ENCODE data around the gene LRRK1.
"Not testable (repeated sequence)": the region's sequence is repeated elsewhere in the genome, so short reads cannot be mapped to it uniquely, and the experiment has no call there.

Gene LRRK1

DNA sequence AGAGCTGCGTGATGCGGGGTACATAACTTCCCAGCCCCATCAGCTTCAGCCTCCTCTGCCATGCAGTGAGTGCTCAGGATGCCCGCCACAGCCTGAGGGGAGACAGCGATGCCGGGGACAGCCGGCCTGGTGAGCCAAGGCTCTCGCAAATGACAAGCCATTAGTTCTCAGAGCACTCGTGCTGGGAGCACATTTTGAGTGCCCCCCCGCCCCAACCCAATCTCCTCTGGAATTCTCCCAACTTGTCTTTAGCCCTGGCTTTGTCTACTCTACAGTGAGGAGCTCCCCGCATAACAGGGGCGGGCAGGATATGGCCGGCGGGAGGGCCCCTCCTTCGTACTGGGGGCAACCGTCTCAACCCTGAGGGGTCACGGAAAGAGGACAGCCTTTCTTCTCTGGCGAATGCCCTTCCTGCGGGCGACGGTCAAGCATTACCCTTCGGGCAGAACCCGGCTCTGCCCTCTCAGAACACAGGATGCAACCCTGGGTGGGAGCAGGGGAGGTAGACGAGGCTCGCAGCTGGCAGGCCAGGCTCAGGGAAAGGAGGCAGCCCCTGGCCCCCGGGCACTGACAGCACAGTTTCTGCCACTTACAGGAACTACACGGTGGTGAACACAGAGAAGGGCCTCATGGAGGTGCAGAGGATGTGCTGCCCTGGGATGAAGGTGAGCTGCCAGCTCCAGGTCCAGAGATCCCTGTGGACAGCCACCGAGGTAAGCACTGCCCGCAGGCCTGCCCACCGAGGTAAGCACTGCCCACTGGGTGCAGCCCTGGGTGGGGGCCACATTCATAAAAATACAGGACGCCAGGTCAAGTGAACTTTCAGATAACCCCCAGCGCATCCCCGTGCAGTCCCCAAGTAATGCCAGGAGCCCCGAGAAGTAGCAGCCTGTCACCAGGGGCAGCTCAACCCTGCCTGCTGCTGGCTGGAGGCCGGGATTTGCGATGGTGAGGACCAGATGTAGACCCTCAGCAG is 141.7 kb downstream of the LRRK1 start:
- no peak for DNase-seq

DNA sequence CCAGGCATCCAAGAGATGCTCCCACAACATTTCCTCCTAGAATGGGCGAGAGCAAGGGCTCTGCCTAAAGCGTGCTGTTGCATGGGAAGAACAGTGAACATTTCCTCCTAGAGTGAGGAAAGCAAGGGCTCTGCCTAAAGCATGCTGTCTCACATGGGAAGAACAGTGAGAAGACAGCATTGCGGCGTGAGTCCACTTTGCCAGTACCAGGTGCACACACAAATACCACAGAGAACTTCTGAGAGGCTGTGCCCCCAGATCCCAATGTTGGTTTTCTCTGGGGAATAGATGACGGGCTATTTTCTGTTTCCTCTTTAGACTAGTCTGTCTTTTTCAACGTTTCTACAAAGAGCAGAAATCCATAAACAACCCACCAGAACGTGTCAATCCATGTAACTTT is 142.9 kb downstream of the LRRK1 start:
- DNase-seq: no peak

DNA sequence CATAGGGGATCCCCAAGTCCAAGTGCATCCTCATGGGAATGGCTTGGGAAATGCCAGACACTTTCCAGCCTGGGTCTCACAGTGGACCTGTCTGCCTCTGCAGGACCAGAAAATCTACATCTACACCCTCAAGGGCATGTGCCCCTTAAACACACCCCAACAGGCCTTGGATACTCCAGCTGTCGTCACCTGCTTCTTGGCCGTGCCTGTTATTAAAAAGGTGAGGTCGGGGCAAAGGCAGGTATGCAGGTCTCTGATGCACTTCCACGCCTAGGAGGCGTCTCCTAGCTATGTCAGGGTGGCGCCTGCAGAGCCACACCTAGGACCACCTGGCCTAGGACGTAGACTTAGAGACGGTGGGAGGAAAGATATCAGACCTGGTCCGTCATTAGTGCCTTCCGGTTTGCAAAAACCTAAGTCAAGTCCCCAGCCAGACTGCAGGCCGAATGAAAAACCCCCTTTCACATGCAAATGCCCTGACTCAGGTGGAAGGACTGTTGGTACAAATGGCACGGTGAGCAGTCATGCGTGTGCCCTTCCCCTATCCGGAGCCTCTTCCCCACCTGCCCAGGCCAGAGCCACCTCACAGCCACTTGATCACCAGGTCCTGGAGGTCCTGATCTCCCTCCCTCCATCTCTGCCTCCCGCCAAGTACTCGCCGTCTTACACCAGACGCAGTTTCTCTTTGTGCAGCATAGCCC is 143.5 kb downstream of the LRRK1 start:
- no peak for DNase-seq

DNA sequence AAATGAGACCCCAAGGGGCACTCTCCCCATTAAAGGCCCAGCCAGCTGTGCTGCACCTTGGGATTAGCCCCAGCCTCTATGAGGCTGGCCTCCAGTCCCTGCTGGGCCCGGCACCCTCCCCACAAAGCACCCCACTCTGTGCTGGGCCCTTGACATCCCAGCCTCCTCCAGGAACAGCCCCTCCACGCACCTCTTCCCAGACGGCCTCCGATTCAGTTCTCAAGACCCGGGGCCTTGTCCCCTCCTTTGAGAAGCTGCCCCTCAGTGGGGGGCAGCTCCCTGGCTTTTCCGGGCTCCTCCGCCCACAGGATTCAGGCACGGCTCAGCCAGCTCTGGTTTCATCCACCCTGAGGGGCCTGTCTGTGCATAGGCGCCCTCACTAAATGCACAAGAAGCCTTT is 144.1 kb downstream of the LRRK1 start:
- DNase-seq: no peak

DNA sequence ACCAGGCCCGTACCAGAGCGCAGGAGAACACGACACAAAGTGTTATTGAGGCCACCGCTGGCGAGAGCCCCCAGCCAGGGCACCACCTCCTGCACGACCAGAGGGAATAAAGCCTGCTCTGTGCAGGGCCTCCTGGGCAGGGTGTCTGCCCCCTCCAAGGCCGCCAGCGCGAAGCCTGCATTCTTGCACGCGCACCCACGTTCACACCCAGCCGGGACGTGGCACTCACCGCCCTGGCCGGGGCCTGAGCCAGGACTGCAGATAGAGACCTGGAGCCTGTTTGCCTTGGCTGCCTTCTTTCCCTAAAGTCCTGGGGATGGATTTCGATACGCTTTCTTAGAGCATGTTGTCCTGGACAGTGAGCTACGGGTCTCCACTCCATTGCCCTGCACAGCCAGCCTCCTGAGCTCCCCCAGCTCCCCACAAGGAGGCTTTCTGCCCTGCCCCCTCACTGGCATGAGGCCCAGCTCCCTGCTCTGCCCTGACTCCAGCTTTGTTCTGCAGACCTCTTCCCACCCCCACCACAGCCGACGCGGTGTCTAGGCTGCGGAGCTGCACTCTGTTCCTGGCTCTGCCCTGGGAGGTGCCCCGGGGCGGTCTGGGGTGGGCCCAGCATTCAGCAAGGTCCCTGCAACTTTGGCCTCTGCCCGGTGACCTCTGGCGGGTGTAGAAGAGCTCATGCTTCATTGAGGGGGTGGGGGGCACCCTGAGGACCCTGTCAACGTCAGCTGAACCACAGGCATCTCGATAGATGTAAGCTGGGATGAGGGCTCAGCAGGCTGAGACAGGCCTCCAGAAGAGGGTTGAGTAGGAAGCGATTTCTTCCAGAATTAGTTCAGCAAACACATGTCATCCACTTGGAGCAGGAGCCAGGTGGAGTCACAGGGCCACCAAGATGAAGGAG is 145.0 kb downstream of the LRRK1 start:
- no peak for DNase-seq

DNA sequence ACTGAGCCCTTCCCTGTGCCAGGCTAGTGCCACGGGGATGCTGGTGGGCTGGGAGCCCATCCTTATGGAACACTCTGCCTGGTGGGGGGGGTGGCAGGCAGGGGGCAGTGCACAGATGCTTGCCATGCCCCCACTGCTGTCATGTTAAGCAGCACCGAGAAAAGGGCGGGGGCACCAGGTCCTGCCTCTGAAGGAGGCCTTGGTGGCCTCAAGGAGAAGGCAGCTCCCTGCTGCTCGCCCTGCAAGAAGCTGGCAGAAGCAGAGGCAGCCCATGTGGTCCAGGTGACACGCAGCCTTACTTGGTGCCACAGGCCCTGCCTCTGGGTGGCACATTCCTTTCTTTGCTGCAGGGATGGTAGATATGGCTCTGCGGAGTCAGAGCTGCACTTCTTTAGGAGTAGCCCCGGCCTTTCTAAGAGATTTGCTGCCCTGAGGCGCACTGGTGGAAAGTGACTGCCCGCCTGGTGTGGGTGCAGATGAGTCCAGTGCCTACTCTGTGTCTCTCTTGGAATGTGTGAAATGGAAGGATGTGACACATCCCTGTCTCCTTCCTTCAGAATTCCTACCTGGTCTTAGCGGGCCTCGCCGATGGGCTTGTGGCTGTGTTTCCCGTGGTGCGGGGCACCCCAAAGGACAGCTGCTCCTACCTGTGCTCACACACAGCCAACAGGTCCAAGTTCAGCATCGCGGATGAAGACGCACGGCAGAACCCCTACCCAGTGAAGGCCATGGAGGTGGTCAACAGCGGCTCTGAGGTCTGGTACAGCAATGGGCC is 145.8 kb downstream of the LRRK1 start:
- no peak for DNase-seq

DNA sequence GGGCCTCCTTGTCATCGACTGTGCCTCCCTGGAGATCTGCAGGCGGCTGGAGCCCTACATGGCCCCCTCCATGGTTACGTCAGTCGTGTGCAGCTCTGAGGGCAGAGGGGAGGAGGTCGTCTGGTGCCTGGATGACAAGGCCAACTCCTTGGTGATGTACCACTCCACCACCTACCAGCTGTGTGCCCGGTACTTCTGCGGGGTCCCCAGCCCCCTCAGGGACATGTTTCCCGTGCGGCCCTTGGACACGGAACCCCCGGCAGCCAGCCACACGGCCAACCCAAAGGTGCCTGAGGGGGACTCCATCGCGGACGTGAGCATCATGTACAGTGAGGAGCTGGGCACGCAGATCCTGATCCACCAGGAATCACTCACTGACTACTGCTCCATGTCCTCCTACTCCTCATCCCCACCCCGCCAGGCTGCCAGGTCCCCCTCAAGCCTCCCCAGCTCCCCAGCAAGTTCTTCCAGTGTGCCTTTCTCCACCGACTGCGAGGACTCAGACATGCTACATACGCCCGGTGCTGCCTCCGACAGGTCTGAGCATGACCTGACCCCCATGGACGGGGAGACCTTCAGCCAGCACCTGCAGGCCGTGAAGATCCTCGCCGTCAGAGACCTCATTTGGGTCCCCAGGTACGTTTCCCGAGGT is 146.5 kb downstream of the LRRK1 start:
- no peak for DNase-seq

DNA sequence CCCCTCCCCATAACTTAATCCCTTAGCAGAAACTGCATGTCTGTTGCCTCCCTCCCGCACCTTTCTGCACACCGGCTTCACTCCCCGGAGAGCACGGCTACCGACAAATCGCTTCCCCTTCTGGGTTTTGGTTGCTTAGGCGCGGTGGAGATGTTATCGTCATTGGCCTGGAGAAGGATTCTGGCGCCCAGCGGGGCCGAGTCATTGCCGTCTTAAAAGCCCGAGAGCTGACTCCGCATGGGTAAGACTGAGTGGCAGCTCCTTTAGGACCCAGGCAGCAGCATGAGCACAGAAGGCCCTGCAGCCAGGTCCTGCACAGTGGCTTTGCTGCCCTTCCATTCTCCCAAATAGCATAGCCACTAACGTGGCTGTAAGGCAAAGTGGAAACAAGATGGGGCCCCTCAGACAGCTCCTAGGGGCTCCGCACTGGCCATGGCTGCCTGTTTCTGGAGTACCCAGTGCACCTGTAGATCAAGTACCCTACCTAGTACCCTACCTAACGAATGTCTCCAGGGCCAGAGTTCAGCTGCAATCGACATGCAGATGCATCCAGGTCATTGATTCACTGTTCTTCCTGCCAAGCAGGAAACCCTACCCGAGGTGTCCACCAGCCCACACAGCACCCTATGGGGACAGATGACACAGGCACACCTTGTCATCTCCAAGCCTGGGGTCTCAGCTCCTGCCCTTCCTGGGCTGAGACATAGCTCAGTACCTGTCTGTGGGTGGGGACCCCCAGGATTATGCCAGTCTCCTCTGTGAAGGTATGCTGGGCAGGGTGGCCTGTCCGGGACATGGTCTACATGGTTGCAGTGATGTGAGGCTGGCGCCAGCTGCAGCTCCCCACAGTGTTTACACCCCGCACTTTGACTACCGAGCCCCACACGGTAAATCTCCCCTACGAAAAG is 147.6 kb downstream of the LRRK1 start:
- DNase-seq: no peak

DNA sequence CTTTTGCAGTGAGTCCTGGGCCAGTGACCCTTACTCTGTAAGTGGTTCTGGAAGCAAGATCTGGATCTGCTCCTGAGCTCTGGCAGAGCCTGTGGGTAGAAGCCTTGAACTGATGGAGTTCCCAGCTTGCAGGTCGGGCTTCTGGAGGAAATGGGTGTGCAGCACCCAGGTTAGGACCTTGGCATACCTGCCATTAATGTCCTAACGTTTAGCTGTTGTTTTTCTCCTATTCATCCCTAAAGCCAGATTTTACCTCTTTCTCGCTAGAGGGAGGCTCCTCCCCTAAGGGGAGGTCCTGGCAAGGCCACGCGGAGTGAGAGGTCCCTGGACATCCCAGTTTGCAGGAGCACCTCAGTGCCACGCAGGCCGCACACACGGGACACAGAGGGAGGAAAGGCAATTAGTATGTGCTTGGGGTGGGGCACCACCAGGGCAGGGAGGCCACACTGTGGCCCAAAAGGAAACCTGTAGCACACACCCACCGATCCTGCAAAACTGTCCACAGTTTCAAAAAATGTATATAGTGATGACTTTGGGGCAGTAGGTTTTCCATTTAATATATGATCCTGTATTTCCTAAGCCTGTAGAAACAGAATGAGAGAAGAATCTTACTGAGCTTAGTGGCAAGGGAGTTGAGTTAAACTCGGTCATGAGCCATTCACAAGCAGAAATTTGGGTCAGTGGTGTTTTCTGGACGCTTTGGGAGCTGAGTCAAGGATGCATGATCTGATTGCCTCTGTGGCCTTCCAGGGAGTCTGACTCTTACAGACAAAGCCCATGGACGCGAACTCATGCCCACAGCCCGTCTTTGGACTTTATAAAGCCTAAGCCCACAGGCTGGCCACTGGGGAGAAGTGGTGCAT is 148.7 kb downstream of the LRRK1 start:
- DNase-seq: no peak

DNA sequence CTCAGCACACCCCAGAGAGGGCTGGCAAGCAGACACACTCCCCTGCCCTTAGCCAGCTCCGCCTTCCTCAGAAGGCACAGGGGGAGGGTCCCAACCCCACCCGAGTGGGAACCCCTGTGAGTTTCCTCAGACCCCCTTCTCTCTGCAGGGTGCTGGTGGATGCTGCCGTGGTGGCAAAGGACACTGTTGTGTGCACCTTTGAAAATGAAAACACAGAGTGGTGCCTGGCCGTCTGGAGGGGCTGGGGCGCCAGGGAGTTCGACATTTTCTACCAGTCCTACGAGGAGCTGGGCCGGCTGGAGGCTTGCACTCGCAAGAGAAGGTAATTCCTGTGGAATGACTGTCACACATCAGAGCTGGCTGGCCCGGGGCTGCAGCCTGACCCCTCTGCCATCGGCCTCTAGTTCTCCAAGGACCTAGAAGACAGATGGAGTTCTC is 149.4 kb downstream of the LRRK1 start:
- no peak for DNase-seq

DNA sequence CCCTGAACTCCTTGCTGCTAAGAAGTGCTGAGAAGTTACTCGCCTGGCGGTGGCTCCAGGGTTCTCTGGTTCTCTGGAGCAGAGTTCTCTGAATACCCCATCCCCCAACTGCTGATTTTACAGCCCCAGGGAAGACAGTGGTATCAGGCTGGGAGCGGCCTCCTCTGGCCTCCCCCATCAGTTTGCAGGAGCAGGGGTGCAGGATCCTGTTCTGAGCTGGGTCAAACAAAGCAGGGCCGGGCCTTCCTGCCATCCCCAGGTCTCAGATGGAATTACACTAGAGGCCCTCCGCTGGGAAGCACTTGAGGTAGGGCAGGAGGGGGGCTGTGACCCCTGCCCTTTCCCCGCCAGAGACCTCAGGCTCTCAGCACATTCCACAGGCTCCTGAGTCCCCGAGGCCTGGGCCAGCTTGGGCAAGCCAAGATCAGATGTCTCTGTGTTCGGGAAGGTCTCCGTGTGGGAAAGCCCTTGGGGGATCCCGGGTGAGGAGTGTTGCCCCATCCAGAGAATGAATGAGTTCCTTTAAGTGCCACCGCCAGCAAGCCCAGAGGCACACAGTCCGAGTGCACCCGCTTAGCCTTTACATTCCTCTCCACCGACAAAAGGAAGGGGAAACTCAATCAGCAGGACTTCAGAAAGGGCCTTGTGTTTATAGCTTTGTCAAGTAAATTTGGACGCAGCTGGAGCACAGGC is 149.9 kb downstream of the LRRK1 start:
- no peak for DNase-seq

DNA sequence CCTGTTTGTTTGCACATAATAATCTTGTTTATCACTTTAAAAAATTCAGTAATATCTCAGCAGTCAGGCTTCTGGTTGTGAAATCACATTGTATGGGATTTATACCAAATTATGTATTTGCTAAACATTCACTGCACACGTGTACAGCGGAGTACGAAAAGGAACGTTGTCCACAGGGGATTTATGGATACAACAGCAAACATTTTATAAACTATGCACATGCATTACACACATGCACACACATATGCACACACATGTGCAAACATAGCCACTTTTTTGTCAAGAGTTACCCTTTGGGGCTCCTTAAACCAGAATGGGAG is 150.5 kb downstream of the LRRK1 start:
- no peak for DNase-seq

DNA sequence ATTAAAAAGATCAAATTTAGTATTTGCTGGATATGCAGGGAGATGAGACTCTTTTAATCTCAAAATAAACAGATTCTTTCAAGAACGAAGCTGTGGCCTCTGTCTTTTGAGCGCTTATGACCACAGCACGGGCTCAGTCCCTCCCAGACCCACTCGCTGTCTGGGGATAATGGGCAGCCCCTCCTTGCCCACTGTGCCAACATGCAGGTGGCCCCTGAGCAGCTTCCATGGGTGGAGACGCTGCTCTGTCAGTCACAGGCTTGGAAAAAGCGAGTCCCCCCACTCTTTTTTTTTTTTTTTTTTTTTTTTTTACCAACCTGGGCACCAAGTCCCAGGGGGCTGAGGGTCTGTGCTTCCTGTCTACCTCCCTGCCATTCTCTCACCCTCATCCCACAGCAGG is 150.9 kb downstream of the LRRK1 start:
- DNase-seq: no peak

DNA sequence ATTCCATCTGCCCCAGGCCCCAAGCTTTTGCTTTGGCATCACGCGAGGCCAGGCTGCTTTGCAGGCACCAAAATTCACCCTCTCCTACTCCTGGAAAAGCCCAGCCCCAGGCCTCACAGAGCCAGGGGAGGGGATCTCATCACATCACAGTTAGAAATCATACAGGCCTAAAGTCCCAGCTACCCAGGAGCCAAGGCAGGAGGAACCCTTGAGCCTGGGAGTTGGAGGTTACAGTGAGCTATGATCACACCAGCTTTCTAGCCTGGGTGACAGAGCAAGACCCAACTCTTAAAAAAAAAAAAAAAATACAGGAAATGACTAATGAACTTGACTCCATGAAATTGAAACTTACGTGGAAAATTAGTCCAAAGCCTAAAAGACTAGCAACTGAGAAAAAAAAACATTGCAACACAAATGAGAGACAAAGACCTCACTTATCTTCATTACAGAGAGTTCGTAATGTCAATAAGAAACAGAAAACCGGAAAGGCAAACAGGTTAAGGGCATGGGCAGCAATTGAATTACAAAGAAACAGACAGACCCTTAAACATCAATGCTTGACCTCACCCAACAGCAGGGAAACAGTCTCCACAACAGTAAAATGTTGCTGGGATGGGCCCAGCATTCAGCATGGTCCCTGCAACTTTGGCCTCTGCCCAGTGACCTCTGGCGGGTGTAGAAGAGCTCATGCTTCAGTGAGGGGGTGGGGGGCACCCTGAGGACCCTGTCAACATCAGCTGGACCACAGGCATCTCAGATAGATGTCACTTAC is 151.5 kb downstream of the LRRK1 start:
- no peak for DNase-seq

DNA sequence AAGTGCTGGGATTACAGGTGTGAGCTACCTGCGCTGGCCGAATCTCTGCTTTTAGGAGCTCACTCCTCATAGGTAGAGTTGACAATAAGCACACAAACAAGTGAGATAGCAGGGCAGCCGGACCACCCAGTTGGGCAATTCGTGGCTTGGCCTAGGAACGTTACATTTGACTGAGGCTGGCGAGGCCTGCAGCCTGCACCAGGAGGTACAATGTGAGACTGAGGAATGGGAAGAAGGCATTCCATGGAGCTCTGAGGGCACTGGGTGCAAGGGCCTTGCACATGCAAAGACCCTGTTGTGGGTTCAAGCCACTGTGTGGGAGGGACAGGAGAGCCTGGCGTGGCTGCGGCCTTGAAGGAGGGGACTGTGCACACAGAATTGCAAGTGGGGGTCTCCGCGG is 152.5 kb downstream of the LRRK1 start:
- DNase-seq: no peak

DNA sequence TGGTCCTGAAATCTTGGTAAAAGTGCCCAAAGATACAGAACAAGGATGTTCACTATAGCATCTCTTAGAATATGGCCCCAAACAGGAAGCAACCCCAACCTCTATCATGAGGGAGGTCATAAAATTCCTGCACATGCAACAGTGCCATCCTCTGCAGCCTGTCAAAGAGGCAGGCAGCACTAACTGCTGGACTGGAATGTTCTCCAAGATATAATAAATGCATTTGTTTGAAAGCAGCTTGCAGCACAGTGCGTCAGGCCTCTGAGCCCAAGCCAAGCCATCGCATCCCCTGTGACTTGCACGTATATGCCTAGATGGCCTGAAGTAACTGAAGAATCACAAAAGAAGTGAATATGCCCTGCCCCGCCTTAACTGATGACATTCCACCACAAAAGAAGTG is 153.1 kb downstream of the LRRK1 start:
- DNase-seq: not testable (repeated sequence)

DNA sequence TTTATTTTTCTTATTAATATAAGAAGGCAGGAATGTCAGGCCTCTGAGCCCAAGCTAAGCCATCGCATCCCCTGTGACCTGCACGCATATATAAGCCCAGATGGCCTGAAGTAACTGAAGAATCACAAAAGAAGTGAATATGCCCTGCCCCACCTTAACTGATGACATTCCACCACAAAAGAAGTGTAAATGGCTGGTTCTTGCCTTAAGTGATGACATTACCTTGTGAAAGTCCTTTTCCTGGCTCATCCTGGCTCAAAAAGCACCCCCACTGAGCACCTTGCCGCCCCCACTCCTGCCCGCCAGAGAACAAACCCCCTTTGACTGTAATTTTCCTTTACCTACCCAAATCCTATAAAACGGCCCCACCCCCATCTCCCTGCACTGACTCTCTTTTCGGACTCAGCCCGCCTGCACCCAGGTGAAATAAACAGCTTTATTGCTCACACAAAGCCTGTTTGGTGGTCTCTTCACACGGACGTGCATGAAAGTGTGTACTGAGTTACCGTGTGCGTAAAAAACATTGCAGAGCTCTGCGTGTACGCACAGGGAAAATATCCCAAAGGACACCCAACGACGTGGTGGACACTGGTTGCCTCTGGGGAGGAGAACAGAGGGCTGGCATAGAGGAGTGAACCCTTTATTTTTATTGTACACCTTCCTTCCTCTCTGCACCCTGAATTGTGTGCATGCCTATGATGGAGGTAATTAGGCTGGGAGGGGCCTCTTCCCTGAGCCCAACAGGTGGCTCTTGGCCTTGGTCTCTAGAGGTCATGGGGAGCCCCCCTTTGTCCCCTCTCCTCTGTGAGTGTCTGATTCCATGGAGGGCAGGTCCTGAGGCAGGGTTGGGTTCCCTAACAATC is 158.9 kb downstream of the LRRK1 start:
- not testable (repeated sequence) for DNase-seq

All from effector CD8-positive, alpha-beta T cell (primary cell).